Liver (tissue), 5 donors: ENCODE data around the gene HHLA2. TPM values are rescaled to one million over a fixed set of nuclear protein-coding genes. Genes with fewer than 3 reads are reported as not detected.

Experiments
- EGR1 ChIP-seq, 2 donors: IDR thresholded peaks; 2 replicates each; pipeline ENCODE4 v1.6.1; 2016 to 2018; ENCODE audit warnings: antibody characterized with exemption in 2 of 2, low read depth in 2 of 2
- FOXA1 ChIP-seq: IDR thresholded peaks from 2 replicates; pipeline ENCODE4 v1.6.1; 2016; ENCODE audit warnings: antibody characterized with exemption
- FOXA2 ChIP-seq: IDR thresholded peaks from 2 replicates; pipeline ENCODE4 v1.6.1; 2016; ENCODE audit warnings: antibody characterized with exemption
- HNF4G ChIP-seq: IDR thresholded peaks from 2 replicates; pipeline ENCODE4 v1.6.1; 2016; ENCODE audit warnings: antibody characterized with exemption
- SP1 ChIP-seq: IDR thresholded peaks from 2 replicates; pipeline ENCODE4 v1.6.1; 2018; ENCODE audit warnings: antibody characterized with exemption, mild to moderate bottlenecking
- polyA plus RNA-seq, 2 donors: library from polyadenylated mRNA; stranded (reverse) in 1 of 2; unstranded in 1 of 2; fragments of 200-250 nt in 1 of 2; fragments of >200 nt in 1 of 2; fragmentation: Nextera tagmentation in 1 of 2; extraction: Ambion mirVana in 1 of 2; gene quantifications; one replicate each; pipeline versions ENCODE4 v1.2.1 to v1.2.3, GENCODE V29; 2013 to 2015
- total RNA-seq, 2 donors: library from RNA; depleted of rRNA; stranded (reverse); fragments of >200 nt; gene quantifications; one replicate each; pipeline ENCODE4 v1.2.3, GENCODE V29; 2014
- TF ChIP-seq, protein P1 (sequence below): IDR thresholded peaks from 2 replicates; pipeline ENCODE4 v1.6.1; 2016; ENCODE audit warnings: antibody characterized with exemption, mild to moderate bottlenecking
- donor health status: healthy.
- donor health status: healthy.
- donor health status: healthy.

The HHLA2 gene
- total and polyA plus RNA-seq, 4 donors: 0.07 to 0.14 TPM; not detected in 2

GRCh38 chr3:108420926-108421325, 124.6 kb downstream of the HHLA2 start (continued):
- TF ChIP-seq, protein P1, sequence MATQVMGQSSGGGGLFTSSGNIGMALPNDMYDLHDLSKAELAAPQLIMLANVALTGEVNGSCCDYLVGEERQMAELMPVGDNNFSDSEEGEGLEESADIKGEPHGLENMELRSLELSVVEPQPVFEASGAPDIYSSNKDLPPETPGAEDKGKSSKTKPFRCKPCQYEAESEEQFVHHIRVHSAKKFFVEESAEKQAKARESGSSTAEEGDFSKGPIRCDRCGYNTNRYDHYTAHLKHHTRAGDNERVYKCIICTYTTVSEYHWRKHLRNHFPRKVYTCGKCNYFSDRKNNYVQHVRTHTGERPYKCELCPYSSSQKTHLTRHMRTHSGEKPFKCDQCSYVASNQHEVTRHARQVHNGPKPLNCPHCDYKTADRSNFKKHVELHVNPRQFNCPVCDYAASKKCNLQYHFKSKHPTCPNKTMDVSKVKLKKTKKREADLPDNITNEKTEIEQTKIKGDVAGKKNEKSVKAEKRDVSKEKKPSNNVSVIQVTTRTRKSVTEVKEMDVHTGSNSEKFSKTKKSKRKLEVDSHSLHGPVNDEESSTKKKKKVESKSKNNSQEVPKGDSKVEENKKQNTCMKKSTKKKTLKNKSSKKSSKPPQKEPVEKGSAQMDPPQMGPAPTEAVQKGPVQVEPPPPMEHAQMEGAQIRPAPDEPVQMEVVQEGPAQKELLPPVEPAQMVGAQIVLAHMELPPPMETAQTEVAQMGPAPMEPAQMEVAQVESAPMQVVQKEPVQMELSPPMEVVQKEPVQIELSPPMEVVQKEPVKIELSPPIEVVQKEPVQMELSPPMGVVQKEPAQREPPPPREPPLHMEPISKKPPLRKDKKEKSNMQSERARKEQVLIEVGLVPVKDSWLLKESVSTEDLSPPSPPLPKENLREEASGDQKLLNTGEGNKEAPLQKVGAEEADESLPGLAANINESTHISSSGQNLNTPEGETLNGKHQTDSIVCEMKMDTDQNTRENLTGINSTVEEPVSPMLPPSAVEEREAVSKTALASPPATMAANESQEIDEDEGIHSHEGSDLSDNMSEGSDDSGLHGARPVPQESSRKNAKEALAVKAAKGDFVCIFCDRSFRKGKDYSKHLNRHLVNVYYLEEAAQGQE: no peak
- TF ChIP-seq FOXA1: no peak
- no peak for TF ChIP-seq HNF4G
- no peak for TF ChIP-seq SP1
- no peak for TF ChIP-seq FOXA2
- TF ChIP-seq EGR1 (IDR thresholded peaks at IDR 0.05; ENCODE audit: low read depth in 2 of 2): no peak

Other genes starting within 250 kb of the HHLA2 start
- gene CD47, start 205.5 kb upstream of the HHLA2 start, total RNA-seq: 10 to 100 TPM; 29.0 to 38.8 TPM
- 10 to 100 TPM; 23.4 to 39.5 TPM for gene CD47, start 205.5 kb upstream of the HHLA2 start, polyA plus RNA-seq
- gene IFT57, start 74.1 kb upstream of the HHLA2 start, total RNA-seq: 1 to 10 TPM; 5.9 to 9.2 TPM
- gene IFT57, start 74.1 kb upstream of the HHLA2 start, polyA plus RNA-seq: 1 to 10 TPM; 5.2 to 8.8 TPM
- under 1 TPM; 0.05 to 0.08 TPM for gene MYH15, start 214.0 kb downstream of the HHLA2 start, total RNA-seq
- gene MYH15, start 214.0 kb downstream of the HHLA2 start, polyA plus RNA-seq: under 1 TPM in 1 of 2 donors, not detected in 1; 0.01 TPM